Sigmoid colon (tissue), 3 donors: ENCODE data around the gene MXD3.

Source experiments
- CTCF ChIP-seq, 4 experiments: fragments of 450-650 bp in 3 of 4; fragments of 200-600 bp in 1 of 4; IDR thresholded peaks; one replicate each; pipeline ENCODE4 v1.5.1; 2016 to 2019; ENCODE audit warnings: antibody characterized with exemption in 4 of 4, mild to moderate bottlenecking in 3 of 4, moderate library complexity in 2 of 4
- POLR2A ChIP-seq, 2 donors: fragments of 450-650 bp; IDR thresholded peaks; one replicate each; pipeline ENCODE4 v1.6.1; 2016; ENCODE audit warnings: antibody characterized with exemption in 2 of 2, mild to moderate bottlenecking in 2 of 2, moderate library complexity in 2 of 2

DNA sequence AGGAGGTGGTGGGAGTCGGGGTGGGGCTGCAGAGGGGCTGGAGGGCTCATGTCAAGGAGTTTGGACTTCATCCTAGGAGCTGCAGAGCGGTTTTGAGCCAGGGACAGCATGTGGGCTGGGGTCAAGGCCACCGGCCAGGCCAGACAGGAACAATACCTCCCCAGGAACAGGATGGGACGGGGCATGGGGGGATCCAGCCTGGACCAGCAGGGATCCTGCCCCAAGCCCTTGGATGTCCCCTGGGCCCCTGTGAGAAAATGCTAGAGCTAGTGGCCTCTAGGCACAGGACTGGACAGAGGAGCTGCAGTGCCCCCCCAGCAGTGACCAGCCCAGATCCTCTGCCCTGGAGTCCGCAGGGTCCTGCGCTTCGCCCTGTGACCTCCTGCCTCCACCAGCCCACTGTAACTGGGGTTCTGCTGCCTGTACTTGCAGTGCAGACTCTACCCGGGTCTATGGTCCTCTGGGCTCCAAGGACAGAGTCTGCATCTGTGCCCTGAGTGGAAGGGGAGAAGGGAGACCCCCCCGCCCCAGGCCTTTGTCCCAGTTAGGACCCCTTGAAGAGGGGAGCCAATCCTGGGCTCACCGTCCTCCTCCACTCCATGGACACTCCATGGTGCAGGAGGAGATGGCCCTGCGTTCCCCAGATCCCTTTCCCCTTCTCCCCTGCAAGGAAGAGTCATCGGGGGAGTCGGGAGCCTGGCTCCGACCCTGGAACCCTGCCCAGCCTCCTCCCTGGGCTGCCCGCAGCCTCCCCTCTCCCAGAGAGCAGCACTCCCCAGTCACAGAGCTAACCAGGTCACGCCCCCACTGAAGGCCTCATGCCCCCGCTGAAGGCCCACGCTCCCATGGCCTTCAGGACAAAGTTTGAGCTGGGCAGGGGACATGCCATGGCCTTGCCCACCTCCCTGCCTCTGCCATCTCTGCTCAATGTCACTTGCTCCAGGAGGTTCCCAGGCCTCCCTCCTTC lies 3.0 kb upstream of the MXD3 start:
- TF ChIP-seq CTCF (IDR thresholded peaks at IDR 0.05), result no peak
- no peak for TF ChIP-seq POLR2A (IDR thresholded peaks at IDR 0.05)
